ENCODE results near the gene TUBB.
A peak's percentile ranks its signal among the peaks of the same experiment; 100 is the strongest.
"Not testable (repeated sequence)": the region's sequence is repeated elsewhere in the genome, so short reads cannot be mapped to it uniquely, and the experiment has no call there.

Gene TUBB

GRCh38 chr6:30720738-30721197 is 616 bp downstream of the TUBB start:
- Mint-ChIP-seq H3K4me3 (peak overlapping the region; percentile 96), H3K36me3 (peaks cover 17% of the 10 kb centered on the region), H3K27ac (peak overlapping the region; percentile 90), H3K27me3 (no peaks in the 10 kb centered on the region), H3K4me1 (peaks cover 40% of the 10 kb centered on the region), H3K9me3 (no peaks in the 10 kb centered on the region)
- peak; percentile 53 to 61 for DNase-seq (ENCODE audit: low spot score in 2 of 2)
- no peak for ATAC-seq (ENCODE audit: low read depth)

GRCh38 chr6:30721198-30722024 is 1.3 kb downstream of the TUBB start:
- peaks cover 35% of the 10 kb centered on the region for H3K4me1 Mint-ChIP-seq
- H3K4me3 Mint-ChIP-seq, result peak overlapping the region; percentile 96
- peak; percentile 43 for ATAC-seq (ENCODE audit: low read depth)
- H3K9me3 Mint-ChIP-seq, result no peaks in the 10 kb centered on the region
- H3K36me3 Mint-ChIP-seq, result peaks cover 17% of the 10 kb centered on the region
- peak; percentile 90 to 96 for DNase-seq (ENCODE audit: low spot score in 2 of 2)
- H3K27ac Mint-ChIP-seq, result peak overlapping the region; percentile 90
- no peaks in the 10 kb centered on the region for H3K27me3 Mint-ChIP-seq

DNA sequence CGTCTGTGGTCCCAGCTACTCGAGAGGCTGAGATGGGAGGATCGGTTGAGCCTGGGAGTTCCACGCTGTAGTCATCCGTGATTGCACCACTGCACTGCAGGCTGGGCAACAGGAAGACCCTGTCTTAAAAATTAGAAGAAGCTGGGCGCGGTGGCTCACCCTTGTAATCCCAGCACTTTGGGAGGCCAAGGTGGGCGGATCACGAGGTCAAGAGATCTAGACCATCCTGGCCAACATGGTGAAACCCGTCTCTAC is 1.8 kb downstream of the TUBB start:
- peak overlapping the region; percentile 90 for H3K27ac Mint-ChIP-seq
- H3K27me3 Mint-ChIP-seq; H3K9me3 Mint-ChIP-seq; DNase-seq (ENCODE audit: low spot score in 2 of 2); ATAC-seq (ENCODE audit: low read depth): not testable (repeated sequence)
- peaks cover 17% of the 10 kb centered on the region for H3K36me3 Mint-ChIP-seq
- H3K4me3 Mint-ChIP-seq, result peak overlapping the region; percentile 96
- peaks cover 33% of the 10 kb centered on the region for H3K4me1 Mint-ChIP-seq

DNA sequence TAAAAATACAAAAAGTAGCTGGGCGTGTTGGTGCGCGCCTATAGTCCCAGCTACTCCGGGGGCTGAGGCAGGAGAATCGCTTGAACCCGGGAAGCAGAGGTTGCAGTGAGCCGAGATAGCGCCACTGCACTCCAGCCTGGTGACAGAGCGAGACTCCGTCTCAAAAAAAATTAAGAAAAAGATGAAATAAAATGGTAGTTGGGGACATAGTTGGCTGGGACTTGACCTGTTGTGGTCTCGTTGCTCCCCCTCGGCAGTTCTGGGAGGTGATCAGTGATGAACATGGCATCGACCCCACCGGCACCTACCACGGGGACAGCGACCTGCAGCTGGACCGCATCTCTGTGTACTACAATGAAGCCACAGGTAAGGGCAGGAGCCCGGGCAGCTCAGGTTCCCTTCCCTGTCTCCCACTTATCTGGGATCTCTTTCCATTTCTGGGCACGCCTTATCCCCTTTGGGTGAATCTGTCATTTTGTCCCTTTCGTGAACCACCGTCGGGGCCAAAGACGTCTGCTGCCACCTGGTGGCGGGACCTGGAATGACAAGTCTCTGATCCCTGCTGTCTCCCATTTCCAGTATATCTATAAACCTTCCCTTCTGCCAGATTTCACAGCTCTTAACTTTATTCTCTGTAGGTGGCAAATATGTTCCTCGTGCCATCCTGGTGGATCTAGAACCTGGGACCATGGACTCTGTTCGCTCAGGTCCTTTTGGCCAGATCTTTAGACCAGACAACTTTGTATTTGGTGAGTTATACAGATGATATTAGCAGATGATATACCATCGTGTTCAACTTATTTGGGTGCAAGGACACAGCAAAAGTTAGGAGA is 2.3 kb downstream of the TUBB start:
- peaks cover 17% of the 10 kb centered on the region for H3K36me3 Mint-ChIP-seq
- no peaks in the 10 kb centered on the region for H3K9me3 Mint-ChIP-seq
- H3K4me3 Mint-ChIP-seq, result peak overlapping the region; percentile 96
- DNase-seq (ENCODE audit: low spot score in 2 of 2), result peak; percentile 88 to 96
- H3K4me1 Mint-ChIP-seq, result peaks cover 33% of the 10 kb centered on the region
- peak overlapping the region; percentile 90 for H3K27ac Mint-ChIP-seq
- no peak for ATAC-seq (ENCODE audit: low read depth)
- H3K27me3 Mint-ChIP-seq, result no peaks in the 10 kb centered on the region

DNA sequence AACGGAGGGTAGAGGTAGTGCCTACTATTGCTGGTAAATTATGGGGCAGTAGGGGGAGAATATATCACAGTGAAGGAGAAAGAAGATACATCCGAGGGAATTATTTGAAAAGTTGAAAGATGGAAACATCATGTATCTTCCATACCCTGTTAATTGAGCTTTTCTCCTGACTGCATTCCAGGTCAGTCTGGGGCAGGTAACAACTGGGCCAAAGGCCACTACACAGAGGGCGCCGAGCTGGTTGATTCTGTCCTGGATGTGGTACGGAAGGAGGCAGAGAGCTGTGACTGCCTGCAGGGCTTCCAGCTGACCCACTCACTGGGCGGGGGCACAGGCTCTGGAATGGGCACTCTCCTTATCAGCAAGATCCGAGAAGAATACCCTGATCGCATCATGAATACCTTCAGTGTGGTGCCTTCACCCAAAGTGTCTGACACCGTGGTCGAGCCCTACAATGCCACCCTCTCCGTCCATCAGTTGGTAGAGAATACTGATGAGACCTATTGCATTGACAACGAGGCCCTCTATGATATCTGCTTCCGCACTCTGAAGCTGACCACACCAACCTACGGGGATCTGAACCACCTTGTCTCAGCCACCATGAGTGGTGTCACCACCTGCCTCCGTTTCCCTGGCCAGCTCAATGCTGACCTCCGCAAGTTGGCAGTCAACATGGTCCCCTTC is 3.1 kb downstream of the TUBB start:
- Mint-ChIP-seq H3K27ac (peak overlapping the region; percentile 90), H3K36me3 (peaks cover 17% of the 10 kb centered on the region), H3K4me3 (peak overlapping the region; percentile 96), H3K4me1 (peaks cover 31% of the 10 kb centered on the region)
- H3K9me3 Mint-ChIP-seq; ATAC-seq (ENCODE audit: low read depth); DNase-seq (ENCODE audit: low spot score in 2 of 2); H3K27me3 Mint-ChIP-seq: not testable (repeated sequence)

- H3K36me3 Mint-ChIP-seq, result peaks cover 17% of the 10 kb centered on the region
- DNase-seq (ENCODE audit: low spot score in 2 of 2); H3K27me3 Mint-ChIP-seq; ATAC-seq (ENCODE audit: low read depth); H3K9me3 Mint-ChIP-seq; H3K4me3 Mint-ChIP-seq: not testable (repeated sequence)
- peak overlapping the region; percentile 90 for H3K27ac Mint-ChIP-seq
- H3K4me1 Mint-ChIP-seq, result peaks cover 31% of the 10 kb centered on the region
Measured at GRCh38 chr6:30723843-30724741, 3.9 kb downstream of the TUBB start.

- Mint-ChIP-seq H3K36me3 (peaks cover 18% of the 10 kb centered on the region), H3K4me3 (no peak overlapping the region)
- no peak for ATAC-seq (ENCODE audit: low read depth)
Measured at GRCh38 chr6:30724906-30725667, 4.9 kb downstream of the TUBB start.

GRCh38 chr6:30725713-30726505 is 5.8 kb downstream of the TUBB start:
- Mint-ChIP-seq H3K4me1 (peaks cover 32% of the 10 kb centered on the region), H3K9me3 (no peaks in the 10 kb centered on the region), H3K27ac (peak overlapping the region; percentile 38), H3K36me3 (peaks cover 19% of the 10 kb centered on the region), H3K27me3 (no peaks in the 10 kb centered on the region), H3K4me3 (no peak overlapping the region)
- ATAC-seq (ENCODE audit: low read depth), result no peak
- DNase-seq (ENCODE audit: low spot score in 2 of 2), result no peak

More at GRCh38 chr6:30724906-30725667, 4.9 kb downstream of the TUBB start:
- H3K27ac Mint-ChIP-seq, result peak overlapping the region; percentile 82
- no peaks in the 10 kb centered on the region for H3K9me3 Mint-ChIP-seq
- H3K4me1 Mint-ChIP-seq, result peaks cover 27% of the 10 kb centered on the region
- no peaks in the 10 kb centered on the region for H3K27me3 Mint-ChIP-seq
- no peak for DNase-seq (ENCODE audit: low spot score in 2 of 2)

- ATAC-seq (ENCODE audit: low read depth), result no peak
- no peak for DNase-seq (ENCODE audit: low spot score in 2 of 2)
- H3K27ac Mint-ChIP-seq, result peak overlapping the region; percentile 28
- peaks cover 20% of the 10 kb centered on the region for H3K36me3 Mint-ChIP-seq
- peaks cover 33% of the 10 kb centered on the region for H3K4me1 Mint-ChIP-seq
- no peaks in the 10 kb centered on the region for H3K27me3 Mint-ChIP-seq
- no peak overlapping the region for H3K4me3 Mint-ChIP-seq
- no peaks in the 10 kb centered on the region for H3K9me3 Mint-ChIP-seq
Measured at GRCh38 chr6:30726506-30727413, 6.6 kb downstream of the TUBB start.

DNA sequence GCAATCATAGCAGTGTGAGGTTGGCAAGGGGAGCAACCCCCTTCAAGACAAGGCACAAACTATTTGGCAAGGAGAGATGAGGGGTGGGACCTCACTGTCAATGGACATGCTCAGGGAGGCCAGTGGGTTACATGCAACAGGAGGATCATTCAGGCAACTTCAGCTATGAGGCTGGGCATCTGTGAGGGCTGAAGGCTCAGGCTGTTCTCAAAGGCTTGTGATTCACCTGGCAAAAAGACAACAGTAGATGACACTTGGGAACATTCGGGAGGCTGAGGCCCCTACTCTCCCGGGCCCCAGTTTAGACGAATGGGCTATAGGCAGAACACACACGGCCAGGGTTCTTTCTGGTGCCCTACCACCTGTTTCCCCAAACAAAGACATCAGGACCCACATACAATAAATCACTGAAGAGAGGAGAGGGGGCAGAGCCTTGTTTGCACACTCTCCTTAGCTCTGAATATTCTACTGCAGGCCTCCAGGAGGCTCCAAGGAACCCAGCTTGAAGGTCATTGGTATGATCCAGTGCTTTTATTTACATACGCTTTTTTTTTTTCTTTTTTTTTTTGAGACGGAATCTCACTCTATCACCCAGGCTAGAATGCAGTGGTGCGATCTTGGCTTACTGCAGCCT is 7.9 kb downstream of the TUBB start:
- peaks cover 26% of the 10 kb centered on the region for H3K4me1 Mint-ChIP-seq
- no peak for DNase-seq (ENCODE audit: low spot score in 2 of 2)
- H3K27me3 Mint-ChIP-seq, result no peaks in the 10 kb centered on the region
- ATAC-seq (ENCODE audit: low read depth), result no peak
- no peaks in the 10 kb centered on the region for H3K9me3 Mint-ChIP-seq
- H3K36me3 Mint-ChIP-seq, result peaks cover 18% of the 10 kb centered on the region
- H3K4me3 Mint-ChIP-seq, result no peak overlapping the region
- H3K27ac Mint-ChIP-seq, result peak overlapping the region; percentile 20

All from memory B cell (primary cell).